Stimulated activated CD8-positive, alpha-beta memory T cell treated with anti-CD3 and anti-CD28 coated beads, Interleukin-4, amount 100 ng/mL, for 48 hours (primary cell): ENCODE results near the gene DNAH6.

ENCODE experiments used
- DNase-seq: peaks from one replicate; pipeline ENCODE4 v3.0.0-alpha.2; 2020

Gene DNAH6

GRCh38 chr2:84807063-84807485, 290.8 kb downstream of the DNAH6 start:
- no peak for DNase-seq

GRCh38 chr2:84808279-84808678, 292.0 kb downstream of the DNAH6 start:
- DNase-seq, result no peak

- DNase-seq, result no peak
These were observed 295.6 kb downstream of the DNAH6 start for GRCh38 chr2:84811839-84812431.

- no peak for DNase-seq
These were observed 298.8 kb downstream of the DNAH6 start for GRCh38 chr2:84815146-84815545.

- no peak for DNase-seq
These were observed 300.2 kb downstream of the DNAH6 start for GRCh38 chr2:84816426-84817026.

- no peak for DNase-seq
These were observed 300.9 kb downstream of the DNAH6 start for GRCh38 chr2:84817239-84817655.

- no peak for DNase-seq
These were observed 305.5 kb downstream of the DNAH6 start for GRCh38 chr2:84821806-84822205.

- no peak for DNase-seq
These were observed 306.9 kb downstream of the DNAH6 start for GRCh38 chr2:84823229-84823628.

GRCh38 chr2:84823788-84824187, 307.5 kb downstream of the DNAH6 start:
- no peak for DNase-seq

GRCh38 chr2:84827978-84828575, 311.8 kb downstream of the DNAH6 start:
- no peak for DNase-seq

GRCh38 chr2:84829693-84830092, 313.4 kb downstream of the DNAH6 start:
- DNase-seq, result no peak

- no peak for DNase-seq
These were observed 313.8 kb downstream of the DNAH6 start for GRCh38 chr2:84830095-84830494.

- no peak for DNase-seq
These were observed 314.6 kb downstream of the DNAH6 start for GRCh38 chr2:84830758-84831500.

- no peak for DNase-seq
These were observed 316.6 kb downstream of the DNAH6 start for GRCh38 chr2:84832772-84833461.

GRCh38 chr2:84833481-84834150, 317.3 kb downstream of the DNAH6 start:
- no peak for DNase-seq

- DNase-seq, result no peak
These were observed 319.9 kb downstream of the DNAH6 start for GRCh38 chr2:84836215-84836614.

- DNase-seq, result no peak
These were observed 322.3 kb downstream of the DNAH6 start for GRCh38 chr2:84838434-84839145.

GRCh38 chr2:84839851-84840250, 323.6 kb downstream of the DNAH6 start:
- DNase-seq, result no peak

GRCh38 chr2:84840306-84840705, 324.0 kb downstream of the DNAH6 start:
- no peak for DNase-seq

GRCh38 chr2:84841577-84841976, 325.3 kb downstream of the DNAH6 start:
- DNase-seq, result no peak

- DNase-seq, result no peak
These were observed 327.8 kb downstream of the DNAH6 start for GRCh38 chr2:84844141-84844540.
